ENCODE measurements around the gene AHDC1.
"Not testable (repeated sequence)": the region's sequence is repeated elsewhere in the genome, so short reads cannot be mapped to it uniquely, and the experiment has no call there.

AHDC1 gene

GRCh38 chr1:27548858-27549719, 54.9 kb downstream of the AHDC1 start:
- no peak for FAIRE-seq

GRCh38 chr1:27548136-27548853, 55.6 kb downstream of the AHDC1 start:
- no peak for FAIRE-seq

GRCh38 chr1:27547220-27548116, 56.5 kb downstream of the AHDC1 start:
- no peak for FAIRE-seq

GRCh38 chr1:27545876-27546275, 58.1 kb downstream of the AHDC1 start:
- FAIRE-seq = no peak

- FAIRE-seq = no peak
Measured at GRCh38 chr1:27545271-27545670, 58.7 kb downstream of the AHDC1 start.

GRCh38 chr1:27544834-27545233, 59.1 kb downstream of the AHDC1 start:
- no peak for FAIRE-seq

- FAIRE-seq = no peak
Measured at GRCh38 chr1:27543284-27543683, 60.7 kb downstream of the AHDC1 start.

GRCh38 chr1:27542463-27543273, 61.3 kb downstream of the AHDC1 start:
- FAIRE-seq = no peak

- no peak for FAIRE-seq
Measured at GRCh38 chr1:27539901-27540861, 63.8 kb downstream of the AHDC1 start.

GRCh38 chr1:27538793-27539192, 65.2 kb downstream of the AHDC1 start:
- no peak for FAIRE-seq

GRCh38 chr1:27538305-27538676, 65.7 kb downstream of the AHDC1 start:
- FAIRE-seq = not testable (repeated sequence)

GRCh38 chr1:27536767-27537166, 67.2 kb downstream of the AHDC1 start:
- FAIRE-seq = no peak

GRCh38 chr1:27536010-27536757, 67.8 kb downstream of the AHDC1 start:
- no peak for FAIRE-seq

GRCh38 chr1:27535386-27535785, 68.6 kb downstream of the AHDC1 start:
- FAIRE-seq = no peak

- FAIRE-seq = no peak
Measured at GRCh38 chr1:27531959-27532685, 71.8 kb downstream of the AHDC1 start.

GRCh38 chr1:27530192-27530591, 73.8 kb downstream of the AHDC1 start:
- no peak for FAIRE-seq

- no peak for FAIRE-seq
Measured at GRCh38 chr1:27529704-27530018, 74.3 kb downstream of the AHDC1 start.

GRCh38 chr1:27528818-27529703, 74.9 kb downstream of the AHDC1 start:
- FAIRE-seq = no peak

Data from colon (tissue), 2 donors.